ENCODE results near the gene CAB39L.

CAB39L gene

DNA sequence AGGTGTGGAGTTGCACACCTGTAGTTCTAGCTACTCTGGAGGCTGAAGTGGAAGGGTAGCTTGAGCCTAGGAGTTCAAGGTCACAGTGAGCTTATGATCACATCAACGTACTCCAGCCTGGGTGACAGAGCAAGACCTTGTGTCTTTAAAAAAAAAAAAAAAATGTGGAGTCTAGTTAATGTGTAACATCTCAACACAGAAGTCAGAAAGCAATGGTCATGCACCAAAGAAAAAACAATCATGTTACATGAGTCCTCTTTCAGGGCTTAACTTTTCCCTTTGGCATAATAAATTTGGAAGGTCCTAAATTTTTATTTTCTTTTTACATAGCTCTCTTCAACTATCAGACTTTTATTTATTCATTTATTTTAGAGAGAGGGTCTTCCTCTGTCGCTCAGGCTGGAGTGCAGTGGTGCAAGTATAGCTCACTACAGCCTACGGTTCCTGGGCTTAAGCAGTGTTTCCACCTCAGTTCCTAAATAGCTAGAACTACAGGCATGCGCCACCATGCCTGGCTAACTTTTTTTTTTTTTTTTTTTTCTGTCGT is 22.5 kb upstream of the CAB39L start:
- H3K9me3 ChIP-seq: no peaks in the 10 kb centered on the region
- TF ChIP-seq, protein P1, sequence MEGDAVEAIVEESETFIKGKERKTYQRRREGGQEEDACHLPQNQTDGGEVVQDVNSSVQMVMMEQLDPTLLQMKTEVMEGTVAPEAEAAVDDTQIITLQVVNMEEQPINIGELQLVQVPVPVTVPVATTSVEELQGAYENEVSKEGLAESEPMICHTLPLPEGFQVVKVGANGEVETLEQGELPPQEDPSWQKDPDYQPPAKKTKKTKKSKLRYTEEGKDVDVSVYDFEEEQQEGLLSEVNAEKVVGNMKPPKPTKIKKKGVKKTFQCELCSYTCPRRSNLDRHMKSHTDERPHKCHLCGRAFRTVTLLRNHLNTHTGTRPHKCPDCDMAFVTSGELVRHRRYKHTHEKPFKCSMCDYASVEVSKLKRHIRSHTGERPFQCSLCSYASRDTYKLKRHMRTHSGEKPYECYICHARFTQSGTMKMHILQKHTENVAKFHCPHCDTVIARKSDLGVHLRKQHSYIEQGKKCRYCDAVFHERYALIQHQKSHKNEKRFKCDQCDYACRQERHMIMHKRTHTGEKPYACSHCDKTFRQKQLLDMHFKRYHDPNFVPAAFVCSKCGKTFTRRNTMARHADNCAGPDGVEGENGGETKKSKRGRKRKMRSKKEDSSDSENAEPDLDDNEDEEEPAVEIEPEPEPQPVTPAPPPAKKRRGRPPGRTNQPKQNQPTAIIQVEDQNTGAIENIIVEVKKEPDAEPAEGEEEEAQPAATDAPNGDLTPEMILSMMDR (IDR thresholded peaks at IDR 0.05): no peak
- no peak overlapping the region for H3K4me3 ChIP-seq
- H3K27me3 ChIP-seq: no peaks in the 10 kb centered on the region
- intact Hi-C loops (cut with DNase I; ENCODE audit: low total_unique reads): no loop called here
- no peak for DNase-seq
- H3K27ac ChIP-seq: no peak overlapping the region
- H3K36me3 ChIP-seq: peaks cover 42 to 64% (median 54%) of the 10 kb centered on the region in 3 donors
- no peaks in the 10 kb centered on the region for H3K4me1 ChIP-seq

DNA sequence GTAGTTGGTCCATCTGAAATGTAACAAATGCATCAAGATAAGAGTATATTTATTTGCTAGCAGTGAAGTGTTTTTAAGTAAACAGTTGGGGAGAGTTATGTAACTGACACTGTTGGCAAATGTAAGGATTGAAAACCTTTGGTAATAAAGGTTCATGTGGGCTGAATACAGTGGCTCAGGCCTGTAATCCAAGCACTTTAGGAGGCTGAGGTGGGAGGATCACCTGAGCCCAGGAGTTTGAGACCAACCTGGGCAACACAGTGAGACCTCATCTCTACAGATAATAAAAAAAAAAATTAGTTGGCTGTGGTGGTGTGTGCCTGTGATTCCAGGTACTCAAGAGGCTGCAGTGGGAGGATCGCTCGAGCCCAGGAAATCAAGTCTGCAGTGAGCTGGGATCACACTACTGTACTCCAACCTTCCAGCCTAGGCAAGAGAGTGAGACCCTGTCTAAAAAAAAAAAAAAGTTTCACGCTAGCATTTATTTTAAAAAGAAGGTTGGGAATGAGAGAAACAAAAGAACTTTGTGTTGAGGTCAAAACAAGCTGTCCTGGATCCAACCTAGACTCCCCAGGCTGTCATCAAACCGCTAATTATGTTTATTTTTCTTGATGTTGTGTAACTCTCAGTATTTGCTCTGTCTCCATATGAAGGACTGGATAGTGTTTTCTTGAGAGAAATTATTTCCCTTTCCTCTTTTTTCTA is 20.9 kb upstream of the CAB39L start:
- H3K27ac ChIP-seq: no peak overlapping the region
- H3K9me3 ChIP-seq: no peaks in the 10 kb centered on the region
- intact Hi-C loops (cut with DNase I; ENCODE audit: low total_unique reads): no loop called here
- no peak for DNase-seq
- no peaks in the 10 kb centered on the region for H3K27me3 ChIP-seq
- H3K4me1 ChIP-seq: no peaks in the 10 kb centered on the region
- TF ChIP-seq, protein P1 (IDR thresholded peaks at IDR 0.05): no peak
- H3K36me3 ChIP-seq: peaks cover 46 to 56% (median 53%) of the 10 kb centered on the region in 3 donors
- no peak overlapping the region for H3K4me3 ChIP-seq

DNA sequence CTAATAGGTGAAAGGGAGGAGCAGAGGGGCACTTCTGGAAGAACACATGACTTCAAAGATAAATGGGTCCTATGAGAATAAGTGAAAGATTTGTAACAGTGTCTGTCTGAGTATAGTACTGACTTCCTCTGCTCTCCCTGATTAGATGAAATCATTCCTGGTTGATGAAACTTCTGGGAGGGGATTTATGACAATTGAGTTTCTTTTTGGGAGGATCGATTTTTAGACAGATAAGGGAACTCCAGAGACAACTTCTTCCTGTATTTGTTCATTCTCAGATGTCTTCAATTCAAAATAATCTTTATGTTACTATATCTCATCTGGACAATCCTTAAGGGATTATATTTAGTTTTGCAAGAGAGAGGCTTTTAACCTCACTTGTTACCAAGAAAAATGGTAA is 20.2 kb upstream of the CAB39L start:
- intact Hi-C loops (cut with DNase I; ENCODE audit: low total_unique reads): no loop called here
- H3K9me3 ChIP-seq: no peaks in the 10 kb centered on the region
- no peaks in the 10 kb centered on the region for H3K4me1 ChIP-seq
- peaks cover 42 to 49% (median 47%) of the 10 kb centered on the region in 3 donors for H3K36me3 ChIP-seq
- TF ChIP-seq, protein P1 (IDR thresholded peaks at IDR 0.05): no peak
- no peak overlapping the region for H3K4me3 ChIP-seq
- H3K27me3 ChIP-seq: no peaks in the 10 kb centered on the region
- no peak for DNase-seq
- H3K27ac ChIP-seq: no peak overlapping the region

DNA sequence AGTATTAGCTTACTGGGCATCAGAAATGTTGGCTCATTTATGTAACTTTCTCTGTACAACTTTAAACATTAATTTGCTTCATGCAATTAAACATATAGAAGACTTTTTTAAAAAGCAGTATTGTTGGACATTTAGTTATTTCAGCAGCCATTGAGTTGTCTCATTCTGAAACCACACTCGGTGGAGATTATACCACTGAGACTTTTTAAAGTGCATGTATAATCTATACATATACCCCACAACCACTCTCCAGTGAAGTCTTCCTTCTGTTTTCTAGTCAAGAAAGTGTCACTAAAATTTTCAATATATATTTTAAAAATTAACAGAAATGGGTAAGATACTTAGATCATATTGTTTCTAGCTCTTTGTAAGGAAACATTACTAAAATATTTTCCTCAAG is 15.7 kb upstream of the CAB39L start:
- TF ChIP-seq, protein P1 (IDR thresholded peaks at IDR 0.05): no peak
- Histone ChIP-seq H3K4me3 (no peak overlapping the region), H3K4me1 (peaks cover 0 to 13% (median 3%) of the 10 kb centered on the region in 4 donors), H3K36me3 (peaks cover 34 to 37% (median 37%) of the 10 kb centered on the region in 3 donors), H3K27ac (no peak overlapping the region), H3K27me3 (no peaks in the 10 kb centered on the region), H3K9me3 (no peaks in the 10 kb centered on the region)
- intact Hi-C loops (cut with DNase I; ENCODE audit: low total_unique reads): no loop called here
- no peak for DNase-seq

DNA sequence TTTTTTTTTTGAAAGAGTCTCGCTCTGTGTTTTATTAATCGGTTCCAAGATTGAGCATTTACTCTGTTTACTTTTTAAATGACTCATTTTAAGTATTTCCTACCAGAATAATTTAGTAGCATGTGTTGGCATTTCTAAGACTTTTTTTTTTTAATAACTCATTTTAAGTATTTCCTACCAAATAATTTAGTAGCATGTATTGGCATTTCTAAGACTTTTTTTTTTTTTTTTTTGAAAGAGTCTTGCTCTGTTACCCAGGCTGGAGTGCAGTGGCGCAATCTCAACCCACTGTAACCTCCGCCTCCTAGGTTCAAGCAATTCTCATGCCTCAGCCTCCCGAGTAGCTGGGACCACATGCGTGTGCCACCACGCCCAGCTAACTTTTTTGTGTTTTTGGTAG is 13.4 kb upstream of the CAB39L start:
- Histone ChIP-seq H3K36me3 (peaks cover 12 to 18% (median 13%) of the 10 kb centered on the region in 3 donors), H3K4me1 (peaks cover 0 to 13% (median 3%) of the 10 kb centered on the region in 4 donors), H3K27ac (peak overlapping the region in 1 of 2 donors; percentile 24), H3K4me3 (no peak overlapping the region), H3K27me3 (no peaks in the 10 kb centered on the region), H3K9me3 (no peaks in the 10 kb centered on the region)
- TF ChIP-seq, protein P1 (IDR thresholded peaks at IDR 0.05): no peak
- intact Hi-C loops (cut with DNase I; ENCODE audit: low total_unique reads): no loop called here
- no peak for DNase-seq
